ENCODE results near the gene RABGAP1L.

DNA sequence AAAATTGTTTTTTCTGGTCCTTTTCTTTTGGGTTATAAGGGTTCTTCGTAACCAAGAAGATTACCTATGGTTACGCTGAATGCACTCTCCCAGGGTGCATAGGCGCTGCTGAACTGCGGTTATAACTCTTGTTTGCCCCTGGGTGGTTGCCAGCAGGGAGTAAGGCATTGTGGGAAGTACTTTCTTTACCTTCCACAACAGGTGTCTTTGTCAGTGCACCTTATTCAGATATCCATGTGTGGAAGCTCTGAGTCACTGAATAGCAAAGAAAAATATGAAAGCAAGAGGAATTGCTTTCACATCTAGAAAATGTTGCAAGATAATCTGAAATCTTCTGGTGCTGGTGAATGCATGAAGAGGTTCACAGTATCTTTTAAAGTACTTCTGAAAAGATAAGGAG is 716.0 kb downstream of the RABGAP1L start:
- TF ChIP-seq, protein P1, sequence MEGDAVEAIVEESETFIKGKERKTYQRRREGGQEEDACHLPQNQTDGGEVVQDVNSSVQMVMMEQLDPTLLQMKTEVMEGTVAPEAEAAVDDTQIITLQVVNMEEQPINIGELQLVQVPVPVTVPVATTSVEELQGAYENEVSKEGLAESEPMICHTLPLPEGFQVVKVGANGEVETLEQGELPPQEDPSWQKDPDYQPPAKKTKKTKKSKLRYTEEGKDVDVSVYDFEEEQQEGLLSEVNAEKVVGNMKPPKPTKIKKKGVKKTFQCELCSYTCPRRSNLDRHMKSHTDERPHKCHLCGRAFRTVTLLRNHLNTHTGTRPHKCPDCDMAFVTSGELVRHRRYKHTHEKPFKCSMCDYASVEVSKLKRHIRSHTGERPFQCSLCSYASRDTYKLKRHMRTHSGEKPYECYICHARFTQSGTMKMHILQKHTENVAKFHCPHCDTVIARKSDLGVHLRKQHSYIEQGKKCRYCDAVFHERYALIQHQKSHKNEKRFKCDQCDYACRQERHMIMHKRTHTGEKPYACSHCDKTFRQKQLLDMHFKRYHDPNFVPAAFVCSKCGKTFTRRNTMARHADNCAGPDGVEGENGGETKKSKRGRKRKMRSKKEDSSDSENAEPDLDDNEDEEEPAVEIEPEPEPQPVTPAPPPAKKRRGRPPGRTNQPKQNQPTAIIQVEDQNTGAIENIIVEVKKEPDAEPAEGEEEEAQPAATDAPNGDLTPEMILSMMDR (IDR thresholded peaks at IDR 0.05): no peak
- TF ChIP-seq EP300 (IDR thresholded peaks at IDR 0.05) (no peak), POLR2A (IDR thresholded peaks at IDR 0.05) (no peak), POLR2AphosphoS5 (IDR thresholded peaks at IDR 0.05) (no peak)

Data from gastroesophageal sphincter (tissue), 3 donors.